Activated CD4-positive, alpha-beta T cell treated with anti-CD3 and anti-CD28 coated beads, Interleukin-2, amount 50 U/mL, for 4 hours (primary cell): ENCODE measurements around the gene KCNC1.

ENCODE experiments used
- DNase-seq, 2 experiments: peaks; one replicate each; pipeline ENCODE4 v3.0.0-alpha.2; 2020

The KCNC1 gene

DNA sequence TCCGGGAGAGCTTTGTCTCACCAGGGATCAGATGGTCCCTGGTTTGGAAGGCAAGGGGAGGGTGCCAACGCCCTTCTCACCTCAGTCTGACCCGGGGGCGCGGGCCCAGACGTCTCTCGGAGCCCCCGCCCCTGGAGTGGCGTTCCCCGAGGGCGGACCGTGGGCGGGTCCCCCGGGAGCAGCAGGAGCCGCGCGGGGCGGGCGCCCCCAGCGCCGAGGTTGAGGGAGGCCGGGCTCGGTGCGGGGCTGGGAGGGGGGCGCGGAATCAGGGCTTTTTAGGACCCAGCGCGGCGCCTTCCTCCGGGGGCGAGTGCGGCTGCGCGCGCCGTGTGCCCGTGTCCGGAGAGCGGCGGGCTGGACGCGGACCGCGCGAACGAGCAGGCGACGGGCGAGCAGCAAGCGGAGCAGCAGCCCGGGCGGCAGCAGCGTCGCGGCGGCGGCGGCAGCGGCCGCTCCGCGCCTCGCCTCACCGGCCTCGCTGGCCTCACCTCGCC is at the start of gene KCNC1:
Gene KCNC1 (plus strand): TSS at position 364 of the 494 bp plus-strand sequence. CDS start 1,222 bp downstream, outside the sequence.
- DNase-seq: no peak

DNA sequence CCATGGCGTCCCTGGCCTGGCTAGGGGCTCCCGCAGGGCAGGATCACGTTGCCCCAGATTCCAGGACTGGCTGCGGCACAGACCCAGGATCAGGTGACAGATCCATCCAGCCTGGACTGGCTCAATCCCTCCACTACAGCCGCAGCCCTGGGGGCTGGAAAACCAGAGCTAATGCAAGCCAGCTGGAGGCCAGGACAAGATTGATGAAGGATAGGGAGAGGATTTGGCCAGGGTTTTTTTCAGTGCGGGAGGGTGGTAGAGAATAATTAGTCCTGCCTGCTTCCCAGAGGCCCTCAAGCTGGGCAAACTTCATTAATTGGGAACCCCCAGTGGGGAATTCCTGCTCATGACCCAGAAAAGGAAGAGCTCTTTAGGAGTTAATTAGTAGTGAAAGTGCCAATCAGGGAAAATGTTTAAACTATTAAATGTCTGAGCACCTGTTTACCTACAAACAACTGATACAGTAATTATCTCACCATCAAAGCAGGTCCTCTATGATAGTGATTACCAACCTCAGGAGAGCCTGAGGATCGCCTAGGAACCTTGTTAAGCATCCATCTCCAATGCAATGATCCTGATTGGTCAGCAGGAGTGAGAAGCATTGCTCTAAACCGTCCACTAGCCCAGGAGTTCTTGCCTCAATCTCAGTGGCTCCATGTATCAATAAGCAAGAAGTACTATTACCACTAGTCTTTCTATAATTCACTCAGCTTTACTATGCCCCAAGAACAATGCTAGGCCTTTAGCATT is 48.2 kb upstream of the KCNC1 start:
- DNase-seq: no peak

DNA sequence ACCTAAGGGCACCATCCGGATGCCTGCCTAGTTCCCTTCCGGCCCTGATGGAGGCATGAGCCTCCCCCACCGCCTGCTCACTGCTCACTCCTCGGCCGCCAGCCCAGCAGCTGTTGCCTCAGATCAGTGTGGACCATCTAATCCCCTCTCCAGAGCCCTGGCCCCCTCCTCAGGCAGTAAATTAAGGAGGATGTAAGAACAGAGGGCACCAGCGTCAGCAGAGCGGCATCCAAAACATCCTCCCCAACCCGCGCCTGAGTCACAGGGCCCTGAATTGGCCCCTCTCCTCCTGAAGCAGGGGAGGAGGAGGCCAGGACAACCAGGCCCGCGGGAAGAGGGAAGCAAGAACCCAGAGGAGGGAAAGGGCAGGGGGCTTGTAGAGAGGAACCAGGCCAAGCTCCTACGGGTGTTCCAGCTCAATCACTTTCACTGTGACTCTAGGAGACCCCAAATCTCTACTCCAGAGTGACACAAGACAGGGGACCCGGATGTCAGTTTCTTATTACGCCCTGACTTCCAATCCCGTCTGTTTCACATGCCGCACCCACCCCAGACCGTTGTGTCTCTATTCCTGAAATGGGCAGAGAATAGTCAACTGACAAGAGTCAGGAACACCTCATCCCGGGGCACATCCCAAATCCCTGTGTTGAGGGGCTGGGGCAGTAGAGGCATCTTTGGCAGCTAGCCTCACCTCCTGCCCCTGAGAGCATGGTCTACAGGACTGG is 46.5 kb upstream of the KCNC1 start:
- no peak for DNase-seq

DNA sequence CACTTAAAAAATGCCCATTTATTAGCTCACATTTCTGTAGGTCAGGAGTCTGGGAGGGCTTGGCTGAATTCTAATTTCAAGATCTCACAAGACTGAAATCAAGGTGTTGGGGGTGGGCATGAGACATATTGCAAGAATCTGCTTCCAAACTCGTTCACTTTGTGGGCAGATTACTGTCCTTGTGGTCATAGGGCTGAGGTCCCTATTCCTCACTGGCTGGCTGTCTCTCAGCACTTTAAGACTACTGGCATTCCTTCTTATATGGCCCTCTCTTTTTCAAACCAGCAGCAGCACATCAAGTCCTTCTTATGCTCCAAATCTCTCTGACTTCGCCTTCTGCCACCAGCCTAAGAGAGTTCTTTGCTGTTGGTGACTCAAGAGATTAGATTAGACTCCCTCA is 43.0 kb upstream of the KCNC1 start:
- DNase-seq: no peak

DNA sequence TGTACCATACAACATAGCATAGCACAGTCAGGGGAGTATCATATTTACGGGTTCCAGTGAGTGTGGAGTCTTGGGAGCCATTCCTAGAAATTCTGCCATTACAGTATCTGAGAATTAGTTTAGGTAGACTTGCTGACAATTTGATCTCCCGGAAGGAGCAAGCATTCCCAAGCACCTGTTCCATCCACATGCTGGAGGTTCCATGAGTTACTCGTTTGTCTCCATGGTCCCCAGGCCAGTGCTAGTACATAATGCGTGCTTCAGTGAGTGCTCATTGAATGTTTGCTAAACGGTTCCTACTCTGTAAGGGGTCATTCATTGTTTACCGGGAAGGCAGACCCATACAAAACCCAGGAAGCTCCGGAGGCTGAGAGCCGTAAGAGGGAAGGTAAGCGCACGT is 42.6 kb upstream of the KCNC1 start:
- no peak for DNase-seq

DNA sequence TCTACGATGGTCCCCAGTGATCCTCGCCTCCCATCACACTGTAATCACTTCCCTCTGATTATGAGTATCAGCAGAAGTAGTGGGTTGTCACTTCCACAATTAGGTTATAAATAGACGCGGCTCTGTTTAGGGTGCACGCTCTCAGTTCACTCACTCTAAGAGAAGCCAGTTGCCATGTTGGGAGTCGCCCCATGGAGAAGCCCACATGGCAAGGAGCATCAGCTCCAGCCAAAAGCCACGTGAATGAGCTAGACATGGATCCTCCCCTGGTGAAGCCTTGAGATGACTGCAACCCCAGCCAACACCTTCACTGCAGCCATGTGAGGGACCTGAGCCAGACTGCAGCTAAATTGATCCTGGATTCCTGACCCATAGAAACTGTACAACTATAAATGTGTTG is 41.6 kb upstream of the KCNC1 start:
- no peak for DNase-seq

DNA sequence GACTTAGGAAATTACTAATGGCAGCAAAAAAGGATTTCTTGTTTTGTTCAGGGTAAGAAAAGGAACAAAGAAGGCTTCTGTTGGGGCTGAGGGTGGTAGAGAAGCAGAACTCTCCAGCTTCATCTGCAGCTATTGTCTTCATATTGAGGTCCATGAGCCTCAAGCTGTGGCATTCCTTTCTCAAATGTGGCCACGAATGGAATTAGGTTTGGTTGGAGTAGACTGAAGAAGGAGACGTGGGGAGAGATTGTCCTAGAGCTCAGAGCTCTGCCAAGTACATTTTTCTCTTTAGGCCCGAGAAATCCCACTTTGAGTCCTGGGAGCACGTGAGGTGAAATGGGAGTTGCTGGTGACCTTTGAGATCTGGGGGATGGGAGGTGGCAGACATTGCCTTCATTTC is 41.0 kb upstream of the KCNC1 start:
- DNase-seq: no peak

DNA sequence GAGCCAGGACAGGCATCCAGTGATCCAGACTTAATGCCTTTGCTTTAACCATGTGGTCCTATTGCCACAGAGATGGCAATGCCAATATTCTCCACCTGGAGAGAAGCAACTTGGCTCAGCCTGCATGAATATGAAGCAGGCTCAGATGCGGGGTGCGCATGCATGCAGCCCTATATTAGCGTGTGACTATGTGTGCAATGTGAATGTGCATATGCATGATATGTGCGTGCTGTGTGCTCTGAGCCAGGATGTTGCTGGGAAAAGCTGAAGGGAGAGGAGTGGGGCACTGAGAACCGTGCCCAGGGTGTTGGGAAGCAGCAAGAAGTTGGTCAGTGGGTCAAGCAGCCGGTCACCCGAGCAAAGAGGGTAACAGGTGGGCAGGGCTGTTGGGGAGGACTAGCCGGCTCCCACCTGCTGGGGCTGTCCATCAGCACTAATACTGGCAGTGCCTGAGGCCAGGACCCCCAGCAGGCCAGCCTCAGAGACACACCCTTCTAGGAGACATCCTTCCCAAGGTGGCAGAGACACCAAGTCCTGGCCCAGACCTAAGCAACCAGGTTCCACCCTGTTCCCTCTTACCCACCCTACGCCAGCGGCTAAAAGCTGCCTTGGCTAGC is 40.0 kb upstream of the KCNC1 start:
- no peak for DNase-seq

DNA sequence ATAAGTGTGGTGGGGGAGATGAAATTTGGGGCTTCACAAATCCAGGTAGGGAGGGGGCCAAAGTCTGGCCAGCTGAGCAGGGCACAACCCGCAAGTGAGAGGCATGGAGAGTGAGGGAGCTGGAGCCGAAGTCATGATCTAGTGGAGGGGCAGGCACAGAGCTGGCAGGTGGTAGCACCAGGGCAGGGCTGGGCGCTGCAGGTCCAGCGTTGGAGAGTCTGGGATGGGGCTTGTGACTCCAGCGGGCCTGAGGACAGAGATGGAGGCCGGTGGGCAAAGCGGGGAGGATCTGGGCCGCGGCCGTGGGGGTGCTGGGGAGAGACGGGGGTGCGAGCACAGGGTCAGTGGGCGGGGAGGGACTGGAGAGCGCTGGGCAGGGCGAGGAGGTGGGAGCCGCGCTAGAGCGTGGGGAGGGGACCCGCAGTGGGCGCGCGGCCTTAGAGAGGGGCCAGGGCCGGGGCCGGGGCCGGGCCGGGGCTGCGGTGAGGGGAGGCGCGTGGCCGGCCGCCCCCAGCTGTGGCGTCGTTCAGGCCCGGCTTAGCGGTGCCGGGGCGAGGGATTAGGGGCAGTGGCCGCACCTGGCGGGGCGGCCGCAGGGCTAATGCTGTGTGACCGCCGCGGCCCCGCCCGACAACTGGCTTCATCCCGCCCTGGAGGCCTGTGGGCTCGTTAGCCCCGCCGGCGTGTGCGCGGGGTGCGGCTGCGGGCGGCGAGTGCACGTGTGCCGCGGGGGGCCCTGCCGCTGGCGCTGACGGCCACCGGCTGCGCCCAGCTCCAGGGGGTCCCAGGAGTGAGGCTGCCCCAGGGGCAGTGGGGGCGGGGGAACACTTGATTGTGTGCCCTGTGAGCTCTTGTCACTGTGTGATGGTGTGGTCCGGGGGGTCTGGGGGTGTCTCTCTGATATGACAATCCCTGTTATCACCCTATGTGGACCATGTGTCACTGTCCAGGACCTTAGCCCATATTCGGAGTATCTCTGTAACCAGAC is 38.8 kb upstream of the KCNC1 start:
- no peak for DNase-seq

DNA sequence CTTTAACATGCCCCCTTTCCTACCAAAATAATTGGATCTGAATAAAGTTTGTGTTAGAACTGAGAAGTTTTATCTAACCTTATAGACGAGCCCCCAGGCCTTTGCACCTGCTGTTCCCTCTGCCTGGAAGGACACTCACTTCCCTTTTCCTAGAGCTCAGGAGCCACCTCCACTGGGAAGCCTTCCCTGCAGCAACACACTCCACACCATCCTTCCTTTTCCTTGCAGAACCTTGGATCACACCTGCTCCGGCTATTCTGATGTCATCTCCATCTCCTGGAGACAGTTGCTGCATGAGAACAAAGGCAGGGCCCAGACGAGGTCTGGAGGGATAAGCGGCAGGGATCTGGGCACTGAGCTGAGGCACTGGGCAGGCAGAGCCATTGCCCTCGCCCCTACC is 37.8 kb upstream of the KCNC1 start:
- DNase-seq: no peak

DNA sequence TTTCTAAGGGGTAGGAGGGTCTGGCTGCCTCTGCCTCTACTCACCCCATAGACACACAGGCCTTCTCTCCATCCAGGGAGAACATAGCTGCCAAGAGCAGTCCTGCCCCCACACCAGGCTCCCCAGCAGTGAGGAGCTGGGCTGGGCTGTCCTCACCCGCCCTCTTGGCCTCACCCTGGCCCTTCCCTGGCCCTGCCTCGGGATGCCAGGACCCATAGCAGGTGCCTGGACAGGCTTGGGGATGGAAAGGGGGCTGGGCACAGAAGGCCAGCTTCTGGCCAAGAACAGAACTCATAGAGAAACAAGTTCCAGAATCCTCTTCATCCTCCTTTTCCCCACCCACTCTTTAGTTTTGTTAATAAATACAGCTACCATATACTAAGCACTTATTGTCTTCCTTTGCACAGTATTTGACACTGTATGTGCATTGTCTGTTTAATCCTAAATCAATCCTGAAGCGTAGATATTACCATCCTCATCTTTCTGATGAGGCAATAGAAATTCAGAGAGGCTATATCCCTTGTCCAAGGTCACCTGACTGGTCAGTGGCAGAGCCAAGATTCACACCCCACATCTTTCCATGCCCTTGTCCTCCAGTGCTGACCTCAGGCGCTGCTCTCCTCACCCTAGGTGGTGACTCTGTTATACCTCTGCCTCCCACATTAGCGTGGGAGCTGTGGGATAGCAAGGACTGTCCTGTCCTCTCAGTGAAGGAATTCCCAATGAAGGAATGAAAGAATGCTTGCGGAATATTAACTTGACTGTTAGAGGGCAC is 37.2 kb upstream of the KCNC1 start:
- DNase-seq: no peak

DNA sequence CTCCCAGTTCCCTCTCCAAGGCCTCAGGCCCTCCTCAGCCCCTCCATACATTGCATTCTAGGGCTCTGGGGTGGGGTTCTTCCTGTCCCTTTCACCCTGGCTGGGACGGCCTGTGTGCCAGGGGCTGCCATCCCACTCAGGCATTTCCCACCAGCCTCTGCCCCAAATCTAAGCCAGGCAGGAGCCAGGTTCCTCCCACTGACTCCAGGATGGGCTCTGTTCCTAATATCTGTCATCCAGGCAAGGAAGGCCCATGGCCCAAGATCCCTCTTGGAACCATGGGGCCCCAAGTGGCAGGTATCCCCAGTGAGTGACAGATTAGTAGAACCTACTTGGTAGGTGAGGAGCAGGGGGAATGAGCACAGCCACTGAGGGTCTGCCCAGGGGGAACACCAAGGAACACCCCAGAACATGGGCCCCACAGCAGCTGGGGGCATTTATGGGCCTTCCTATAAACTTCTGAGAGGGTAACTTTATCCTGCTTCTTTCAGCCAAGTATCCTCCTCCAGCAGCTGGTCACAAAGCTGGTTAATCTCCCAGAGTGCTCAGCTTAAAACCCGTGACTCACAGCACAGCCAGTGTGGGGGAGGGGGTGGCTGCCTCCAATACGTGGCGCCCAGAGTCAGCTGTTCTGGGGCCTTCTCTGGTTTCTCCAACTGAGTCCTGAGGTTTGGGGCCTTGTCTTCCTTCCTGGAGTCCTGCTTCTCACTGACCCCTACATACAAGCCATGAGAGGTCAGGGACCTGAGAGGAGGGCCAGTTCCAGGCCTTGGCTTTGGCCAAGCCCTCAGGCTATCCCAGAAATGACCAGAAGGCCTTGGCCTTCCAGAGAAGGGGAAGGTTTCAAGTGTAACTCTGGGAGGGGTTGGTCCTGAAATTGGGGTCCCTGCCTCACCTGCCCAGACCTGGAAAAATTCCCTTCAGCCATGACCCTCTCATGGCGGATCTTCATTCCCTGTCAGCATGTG is 35.1 kb upstream of the KCNC1 start:
- DNase-seq: no peak

DNA sequence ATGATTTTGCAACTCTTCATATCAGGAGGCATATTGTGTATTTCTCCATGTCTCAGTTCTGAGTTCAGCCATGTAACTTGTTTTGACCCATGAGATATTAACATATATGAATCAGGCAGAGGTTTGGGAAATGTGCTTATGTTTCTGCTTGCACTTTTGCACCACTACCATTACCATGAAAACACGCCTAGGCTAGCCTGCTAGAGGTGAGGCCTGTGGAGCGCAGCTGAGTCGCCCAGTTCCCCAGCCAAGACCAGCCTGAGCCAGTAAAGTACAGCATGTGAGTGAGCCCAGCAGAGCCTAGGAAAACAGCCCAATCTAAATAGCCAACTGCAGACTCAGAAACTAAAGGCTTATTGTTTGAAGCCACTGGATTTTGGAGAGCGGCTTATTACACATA is 33.6 kb upstream of the KCNC1 start:
- DNase-seq: no peak

DNA sequence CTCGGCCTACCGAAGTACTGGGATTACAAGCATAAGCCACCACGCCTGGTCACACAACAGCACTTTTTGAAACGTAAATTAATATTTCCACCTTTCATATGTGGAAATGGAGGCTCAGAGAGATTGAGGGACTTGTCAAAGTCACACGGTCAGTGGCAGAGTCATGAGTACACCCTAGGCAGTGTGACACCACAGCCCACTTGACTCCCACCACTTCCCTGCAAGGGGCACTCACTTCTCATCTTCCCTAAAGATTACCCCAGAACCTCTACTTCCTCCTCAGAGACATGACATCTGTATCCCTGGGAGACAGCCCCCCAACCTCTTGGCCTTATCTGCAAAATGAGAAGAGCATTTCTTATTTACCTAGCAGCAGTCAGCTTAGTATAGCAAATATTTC is 31.7 kb upstream of the KCNC1 start:
- no peak for DNase-seq

DNA sequence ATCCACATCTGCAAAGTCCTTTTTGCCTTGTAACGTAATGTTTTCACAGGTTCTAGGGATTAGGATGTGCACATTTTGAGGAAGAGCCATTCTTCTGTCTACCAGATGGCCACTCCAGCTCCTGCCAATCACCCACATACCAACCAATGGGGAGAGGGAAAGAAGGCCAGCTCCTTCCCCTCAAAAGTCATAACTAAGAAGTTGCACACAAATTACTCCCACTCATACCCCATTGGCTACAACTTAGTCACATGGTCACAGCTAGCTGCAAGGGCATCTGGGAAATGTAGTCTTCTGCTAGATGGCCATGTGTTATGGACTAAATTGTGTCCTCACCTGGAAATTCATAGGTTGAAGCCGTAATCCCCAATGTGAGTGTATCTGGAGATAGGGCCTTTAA is 30.6 kb upstream of the KCNC1 start:
- DNase-seq: no peak

DNA sequence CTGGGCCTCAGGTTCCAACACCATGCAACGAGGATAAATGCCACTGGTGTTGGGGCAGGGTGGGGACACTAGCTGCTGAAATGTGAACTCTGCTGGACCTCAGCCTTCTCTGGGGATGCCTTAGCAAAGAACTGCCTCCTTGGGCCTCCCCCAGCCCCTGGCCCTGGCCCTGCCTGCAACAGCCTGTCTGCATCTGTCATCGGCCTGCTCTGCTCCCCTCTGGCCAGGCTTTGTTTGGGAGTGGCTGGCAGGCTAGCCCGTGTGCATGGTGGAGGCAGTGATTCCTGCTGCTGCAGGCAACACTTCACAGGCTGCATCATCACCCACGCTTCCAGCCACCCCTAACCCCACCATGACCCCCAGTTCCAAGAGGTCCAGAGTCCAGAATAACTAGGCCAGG is 26.8 kb upstream of the KCNC1 start:
- no peak for DNase-seq

DNA sequence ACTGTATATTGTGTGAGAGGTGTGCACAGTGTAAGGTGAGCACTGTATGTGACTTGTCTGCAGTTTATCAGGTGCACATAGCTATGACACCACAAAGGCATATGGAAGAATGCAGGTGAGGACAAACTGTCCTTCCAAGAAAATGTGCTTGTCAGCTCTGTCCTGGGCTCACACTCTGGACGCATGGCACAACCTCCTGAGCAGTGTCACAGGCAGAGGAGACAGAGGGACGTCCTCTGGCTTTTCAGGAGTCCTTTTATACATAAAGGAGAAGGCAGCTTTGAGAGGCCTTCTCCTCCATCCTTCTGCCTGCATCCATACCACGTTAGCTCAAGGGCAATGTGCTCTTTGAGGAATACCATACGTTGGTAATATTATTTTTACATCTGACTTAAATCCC is 22.7 kb upstream of the KCNC1 start:
- DNase-seq: no peak

DNA sequence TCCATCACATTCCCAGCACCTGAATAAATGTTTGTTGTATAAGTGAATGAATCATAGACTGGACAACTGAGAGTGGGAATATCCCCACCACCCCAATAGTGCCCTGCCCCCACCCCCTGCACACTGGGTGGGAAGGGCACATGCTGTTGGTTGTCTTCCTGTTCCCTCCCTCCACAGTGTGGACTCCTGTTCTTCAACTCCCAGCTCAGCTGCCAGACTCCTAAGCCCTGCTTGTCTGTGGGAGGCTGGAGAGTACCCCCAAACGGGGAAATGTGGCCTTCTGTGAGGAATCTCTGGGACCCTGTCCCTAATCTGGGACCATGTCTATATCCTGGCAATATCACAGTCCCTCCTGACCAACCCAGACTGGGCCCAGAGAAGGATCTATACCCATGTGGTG is 20.7 kb upstream of the KCNC1 start:
- DNase-seq: no peak

DNA sequence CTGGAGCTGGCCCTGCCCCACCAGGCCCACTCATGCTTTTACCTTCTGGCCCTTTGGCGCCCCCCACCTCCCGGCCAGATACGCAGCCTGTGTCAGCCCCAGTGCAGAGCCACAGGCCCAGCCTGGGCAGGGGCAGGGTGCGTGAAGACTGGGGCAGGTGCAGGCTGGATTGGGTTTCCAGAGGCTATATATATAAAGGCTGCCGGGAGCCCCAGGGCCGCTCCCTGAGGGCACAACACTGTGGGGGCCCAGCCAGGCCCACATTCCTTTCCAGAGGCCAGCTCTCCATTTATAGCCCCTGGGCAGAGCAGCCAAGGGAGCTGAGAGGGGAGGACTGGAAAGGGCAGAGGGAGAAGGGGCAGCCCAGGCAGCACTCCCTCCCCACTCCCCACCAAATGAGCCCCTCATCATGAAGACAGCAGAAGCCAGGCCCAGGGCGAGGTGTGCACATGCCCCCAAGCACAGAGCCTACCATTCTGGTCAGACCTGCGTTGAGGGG is 20.2 kb upstream of the KCNC1 start:
- no peak for DNase-seq

DNA sequence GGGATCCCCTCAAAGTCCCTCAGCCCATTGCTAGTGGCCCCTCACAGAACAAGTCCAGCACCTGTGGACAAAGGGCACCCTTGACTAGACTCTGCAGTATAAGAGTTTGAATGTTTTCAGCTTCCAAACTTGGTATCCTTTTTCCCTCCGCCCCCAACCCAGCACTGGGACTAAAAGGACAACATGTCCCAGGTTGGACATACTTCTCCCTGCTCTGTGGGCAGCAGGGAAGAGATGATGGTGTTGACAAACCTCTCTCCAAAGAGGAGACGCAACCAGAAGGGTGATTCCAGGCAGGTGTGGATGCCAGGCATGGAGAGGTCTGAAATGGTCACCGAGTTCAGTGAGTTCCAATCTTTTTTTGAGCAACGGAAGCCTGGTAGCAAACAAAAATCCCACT is 19.7 kb upstream of the KCNC1 start:
- no peak for DNase-seq

DNA sequence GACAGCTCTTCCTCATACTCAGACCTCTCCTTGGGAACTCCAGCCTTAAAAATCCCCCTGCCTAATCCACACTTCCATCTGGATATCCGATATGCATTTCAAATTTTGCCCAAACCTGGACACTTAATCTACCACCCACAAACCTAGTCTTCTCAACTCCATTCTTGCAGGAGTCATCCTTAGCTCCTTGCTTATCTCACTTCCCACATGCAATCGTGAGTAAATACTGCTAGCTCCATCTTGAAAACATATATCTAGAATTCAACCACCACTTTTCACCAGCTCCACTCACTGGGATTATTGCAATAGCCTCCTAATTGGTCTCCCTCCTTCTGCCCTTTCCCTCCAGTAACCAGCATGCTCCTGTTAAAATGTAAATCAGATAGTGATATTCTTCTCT is 17.8 kb upstream of the KCNC1 start:
- no peak for DNase-seq
